ENCODE data around the gene KIAA1328. TPM values are rescaled to one million over a fixed set of nuclear protein-coding genes. Genes with fewer than 3 reads are reported as not detected.

Gene KIAA1328
- total and polyA plus RNA-seq, 4 donors = 2.8 to 48.1 (median 7.0) TPM

DNA sequence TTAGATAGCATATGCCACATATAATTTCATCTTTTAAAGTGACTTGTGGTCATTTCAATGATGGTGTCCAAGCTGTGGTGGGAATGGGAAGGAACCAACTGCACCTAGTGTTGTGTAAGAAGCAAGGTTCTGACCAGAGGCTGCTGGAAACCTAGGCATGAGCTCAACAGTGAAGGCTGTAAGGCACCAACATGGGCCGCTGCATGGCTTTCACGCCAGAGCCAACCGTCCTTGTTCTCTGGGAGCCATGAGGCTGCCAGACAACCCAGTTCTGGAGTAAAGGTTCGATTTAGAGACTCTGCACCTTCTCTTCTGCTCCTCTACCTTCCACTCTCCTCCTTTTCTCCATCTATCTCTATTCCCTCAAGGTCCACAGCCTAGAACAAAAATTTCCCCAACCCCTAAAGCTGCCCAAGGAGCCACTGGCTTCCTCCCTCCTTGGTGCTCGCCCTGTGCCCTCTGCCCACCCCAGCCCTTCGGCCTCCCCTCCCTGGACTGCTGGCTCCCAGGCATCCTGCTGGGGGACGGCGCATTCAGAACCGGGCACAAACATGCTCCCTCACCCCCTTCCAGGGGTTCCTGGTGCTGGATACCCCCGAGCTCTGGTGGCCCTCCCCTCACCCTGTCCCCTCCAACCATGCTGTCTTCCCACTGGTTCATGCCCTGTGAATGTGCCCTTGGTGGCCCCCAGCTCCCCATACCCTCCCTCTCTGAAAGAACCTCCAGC lies 431.6 kb downstream of the KIAA1328 start:
- H3K36me3 ChIP-seq (ENCODE audit: control insufficient read depth in 4 of 4, insufficient read depth in 4 of 4, low read length in 4 of 4) = no peaks in the 10 kb centered on the region
- H3K27me3 ChIP-seq (ENCODE audit: control insufficient read depth in 3 of 3, insufficient read depth in 3 of 3, low read length in 2 of 3) = peaks cover 0 to 17% (median 2%) of the 10 kb centered on the region in 3 donors
- DNase-seq = no peak
- peaks cover 0 to 7% (median 0%) of the 10 kb centered on the region in 5 donors for H3K4me1 ChIP-seq (ENCODE audit: control insufficient read depth in 5 of 5, insufficient read depth in 5 of 5, low read length in 5 of 5)
- H3K4me3 ChIP-seq = no peak overlapping the region
- TF ChIP-seq, protein P1, sequence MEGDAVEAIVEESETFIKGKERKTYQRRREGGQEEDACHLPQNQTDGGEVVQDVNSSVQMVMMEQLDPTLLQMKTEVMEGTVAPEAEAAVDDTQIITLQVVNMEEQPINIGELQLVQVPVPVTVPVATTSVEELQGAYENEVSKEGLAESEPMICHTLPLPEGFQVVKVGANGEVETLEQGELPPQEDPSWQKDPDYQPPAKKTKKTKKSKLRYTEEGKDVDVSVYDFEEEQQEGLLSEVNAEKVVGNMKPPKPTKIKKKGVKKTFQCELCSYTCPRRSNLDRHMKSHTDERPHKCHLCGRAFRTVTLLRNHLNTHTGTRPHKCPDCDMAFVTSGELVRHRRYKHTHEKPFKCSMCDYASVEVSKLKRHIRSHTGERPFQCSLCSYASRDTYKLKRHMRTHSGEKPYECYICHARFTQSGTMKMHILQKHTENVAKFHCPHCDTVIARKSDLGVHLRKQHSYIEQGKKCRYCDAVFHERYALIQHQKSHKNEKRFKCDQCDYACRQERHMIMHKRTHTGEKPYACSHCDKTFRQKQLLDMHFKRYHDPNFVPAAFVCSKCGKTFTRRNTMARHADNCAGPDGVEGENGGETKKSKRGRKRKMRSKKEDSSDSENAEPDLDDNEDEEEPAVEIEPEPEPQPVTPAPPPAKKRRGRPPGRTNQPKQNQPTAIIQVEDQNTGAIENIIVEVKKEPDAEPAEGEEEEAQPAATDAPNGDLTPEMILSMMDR (IDR thresholded peaks at IDR 0.05; ENCODE audit: control extremely low read depth, extremely low read depth) = no peak
- WGBS, 2 donors = 80% methylated on average over 10 of the region's 10 CpGs
- no peak overlapping the region for H3K9ac ChIP-seq (ENCODE audit: insufficient read depth in 1 of 2, low read length in 2 of 2)
- H3K9me3 ChIP-seq (ENCODE audit: control insufficient read depth in 4 of 4, insufficient read depth in 3 of 4, low read length in 3 of 4) = peaks cover 0 to 4% (median 0%) of the 10 kb centered on the region in 4 donors
- no peak overlapping the region for H3K27ac ChIP-seq (ENCODE audit: low read depth in 1 of 2, low read length in 1 of 2)
- ATAC-seq (ENCODE audit: insufficient read depth, low FRiP score) = no peak

DNA sequence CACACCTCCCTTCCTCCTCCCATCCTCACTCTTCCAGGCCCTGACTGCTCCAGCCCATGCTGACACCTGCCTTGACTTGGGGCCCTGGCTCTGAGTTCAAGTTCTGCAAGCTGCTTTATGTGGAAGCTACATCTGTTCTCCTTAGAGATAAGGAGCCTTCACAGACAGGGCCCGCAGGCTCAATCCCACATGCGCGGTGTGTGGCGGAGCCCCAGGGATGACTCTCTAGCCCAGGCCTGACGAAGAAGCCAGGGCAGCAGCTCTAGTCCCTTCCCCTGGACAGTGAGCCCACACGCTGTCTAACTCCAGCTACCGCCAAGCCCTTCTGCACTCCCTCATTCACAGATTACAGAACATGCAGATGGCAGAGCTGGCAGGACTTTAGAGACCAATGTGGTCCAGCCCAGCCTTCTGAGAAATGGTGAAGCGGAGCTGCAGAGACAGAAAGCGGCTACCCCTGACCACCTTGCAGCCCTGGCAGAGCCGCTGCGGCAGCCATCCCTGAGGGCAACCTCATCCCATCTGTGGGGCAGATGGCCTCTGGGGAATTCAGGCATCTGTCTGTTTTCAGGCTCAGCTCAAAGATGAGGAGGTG lies 432.4 kb downstream of the KIAA1328 start:
- Histone ChIP-seq H3K9ac (ENCODE audit: insufficient read depth in 1 of 2, low read length in 2 of 2) (no peak overlapping the region), H3K4me1 (ENCODE audit: control insufficient read depth in 5 of 5, insufficient read depth in 5 of 5, low read length in 5 of 5) (peaks cover 0 to 6% (median 0%) of the 10 kb centered on the region in 5 donors), H3K4me3 (no peak overlapping the region), H3K36me3 (ENCODE audit: control insufficient read depth in 4 of 4, insufficient read depth in 4 of 4, low read length in 4 of 4) (no peaks in the 10 kb centered on the region), H3K9me3 (ENCODE audit: control insufficient read depth in 4 of 4, insufficient read depth in 3 of 4, low read length in 3 of 4) (peaks cover 0 to 4% (median 0%) of the 10 kb centered on the region in 4 donors), H3K27me3 (ENCODE audit: control insufficient read depth in 3 of 3, insufficient read depth in 3 of 3, low read length in 2 of 3) (peaks cover 0 to 17% (median 0%) of the 10 kb centered on the region in 3 donors), H3K27ac (ENCODE audit: low read depth in 1 of 2, low read length in 1 of 2) (no peak overlapping the region)
- DNase-seq (no peak), ATAC-seq (ENCODE audit: insufficient read depth, low FRiP score) (no peak)
- TF ChIP-seq, protein P1 (IDR thresholded peaks at IDR 0.05; ENCODE audit: control extremely low read depth, extremely low read depth) = no peak
- WGBS, 2 donors = 92 to 95% methylated on average over 11 of the region's 11 CpGs

DNA sequence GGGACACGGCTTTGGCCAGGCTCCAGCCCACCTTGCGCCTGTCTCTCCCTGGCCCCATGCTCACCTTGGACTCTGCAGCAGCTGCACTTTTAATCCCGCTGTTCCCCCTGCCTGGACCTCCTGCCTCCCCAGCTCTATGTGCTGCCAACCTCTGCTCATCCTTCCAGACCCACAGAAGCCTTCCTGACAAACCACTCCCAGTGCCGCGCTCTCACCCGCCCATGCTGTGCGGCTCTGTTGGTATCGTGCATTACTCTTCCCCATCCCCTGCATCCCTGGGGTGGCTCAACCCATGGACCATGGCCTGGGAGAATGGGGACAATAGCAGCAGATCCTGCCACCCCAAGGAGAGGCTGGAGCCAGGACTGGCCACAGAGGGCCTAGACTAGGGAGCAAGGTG lies 433.1 kb downstream of the KIAA1328 start:
- Histone ChIP-seq H3K27me3 (ENCODE audit: control insufficient read depth in 3 of 3, insufficient read depth in 3 of 3, low read length in 2 of 3) (peaks cover 0 to 17% (median 0%) of the 10 kb centered on the region in 3 donors), H3K9ac (ENCODE audit: insufficient read depth in 1 of 2, low read length in 2 of 2) (no peak overlapping the region), H3K4me1 (ENCODE audit: control insufficient read depth in 5 of 5, insufficient read depth in 5 of 5, low read length in 5 of 5) (peaks cover 0 to 6% (median 0%) of the 10 kb centered on the region in 5 donors), H3K9me3 (ENCODE audit: control insufficient read depth in 4 of 4, insufficient read depth in 3 of 4, low read length in 3 of 4) (peaks cover 0 to 4% (median 0%) of the 10 kb centered on the region in 4 donors), H3K4me3 (no peak overlapping the region), H3K27ac (ENCODE audit: low read depth in 1 of 2, low read length in 1 of 2) (no peak overlapping the region), H3K36me3 (ENCODE audit: control insufficient read depth in 4 of 4, insufficient read depth in 4 of 4, low read length in 4 of 4) (no peaks in the 10 kb centered on the region)
- 91 to 95% methylated on average over 8 of the region's 8 CpGs for WGBS, 2 donors
- TF ChIP-seq, protein P1 (IDR thresholded peaks at IDR 0.05; ENCODE audit: control extremely low read depth, extremely low read depth) = no peak
- ATAC-seq (ENCODE audit: insufficient read depth, low FRiP score) = no peak
- no peak for DNase-seq
